T-cell (primary cell): ENCODE data around the gene ZNF239. TPM values are rescaled to one million over a fixed set of nuclear protein-coding genes. Genes with fewer than 3 reads are reported as not detected.
A peak's percentile ranks its signal among the peaks of the same experiment; 100 is the strongest.

Experiments
- ATAC-seq, 4 experiments: fragments of 200-7000 bp in 3 of 4; fragments of 150-1000 bp in 1 of 4; cut with Tn5 transposase; replicated peaks in 1 of 4; 1 replicate in 3 of 4; 2 replicates in 1 of 4; pipeline ENCODE4 v1.10.0; 2021; ENCODE audit warnings: moderate library complexity in 3 of 4, mild to moderate bottlenecking in 2 of 4, moderate number of reproducible peaks in 1 of 4
- CTCF ChIA-PET, 2 donors: fragments of 300-600 bp; sonication (Branson Sonifier 250); formaldehyde crosslinking; loops; one replicate each; lab custom pipeline; 2022; ENCODE audit warnings: antibody characterized with exemption in 2 of 2; lab: Charles Lee
- POLR2A ChIA-PET, 2 donors: fragments of 300-600 bp; sonication (Branson Sonifier 250); formaldehyde crosslinking; loops; one replicate each; lab custom pipeline; 2022; ENCODE audit warnings: antibody characterized with exemption in 2 of 2; lab: Charles Lee
- DNase-seq, 35 experiments: peaks; one replicate each; pipeline versions ENCODE4 v3.0.0 to v3.0.0-alpha.2; 2013 to 2023
- H3K27ac ChIP-seq: one replicate; pipeline ENCODE4 v1.5.1; 2013; ENCODE audit warnings: low read length
- H3K27me3 ChIP-seq, 2 experiments: replicated peaks in 1 of 2; 1 replicate in 1 of 2; 2 replicates in 1 of 2; pipeline versions ENCODE4 v1.6.1 to v1.7.0; 2013; ENCODE audit warnings: low read length in 1 of 2, mixed read lengths in 1 of 2; ENCODE audit not compliant: control insufficient read depth in 2 of 2, insufficient read depth in 2 of 2; ENCODE audit errors: extremely low read depth in 1 of 2
- H3K36me3 ChIP-seq, 2 donors: 1 replicate in 1 of 2; 2 replicates in 1 of 2; pipeline versions ENCODE4 v1.6.1 to v1.7.0; 2013; ENCODE audit warnings: low read length in 1 of 2; ENCODE audit not compliant: control insufficient read depth in 2 of 2, insufficient read depth in 1 of 2; ENCODE audit errors: extremely low read depth in 1 of 2
- H3K4me1 ChIP-seq, 2 experiments: 1 replicate in 1 of 2; 2 replicates in 1 of 2; pipeline versions ENCODE4 v1.6.1 to v1.7.0; 2013; ENCODE audit warnings: low read length in 2 of 2, mixed read lengths in 1 of 2; ENCODE audit not compliant: insufficient read depth in 2 of 2, control insufficient read depth in 1 of 2; ENCODE audit errors: extremely low read depth in 1 of 2
- H3K4me3 ChIP-seq, 2 donors: 1 replicate in 1 of 2; 2 replicates in 1 of 2; pipeline versions ENCODE4 v1.5.1 to v1.7.0; 2013; ENCODE audit warnings: mild to moderate bottlenecking in 2 of 2, low read length in 1 of 2, moderate library complexity in 1 of 2; ENCODE audit not compliant: control insufficient read depth in 1 of 2; ENCODE audit errors: extremely low read depth in 1 of 2
- H3K9me3 ChIP-seq: 2 replicates; pipeline ENCODE4 v1.7.0; 2013
- H3K27ac Mint-ChIP-seq, 2 donors: one replicate each; pipeline ENCODE4 v1.8.0; 2020 to 2021; ENCODE audit warnings: mild to moderate bottlenecking in 2 of 2, mixed read lengths in 2 of 2
- H3K27me3 Mint-ChIP-seq, 2 donors: one replicate each; pipeline ENCODE4 v1.8.0; 2021 to 2022; ENCODE audit warnings: mixed read lengths in 2 of 2
- H3K36me3 Mint-ChIP-seq: one replicate; pipeline ENCODE4 v1.8.0; 2021; ENCODE audit warnings: mixed read lengths
- H3K4me1 Mint-ChIP-seq, 3 donors: one replicate each; pipeline ENCODE4 v1.8.0; 2020 to 2022; ENCODE audit warnings: mixed read lengths in 3 of 3, mild to moderate bottlenecking in 1 of 3
- H3K4me3 Mint-ChIP-seq, 3 donors: one replicate each; pipeline ENCODE4 v1.8.0; 2020 to 2022; ENCODE audit warnings: mild to moderate bottlenecking in 3 of 3, mixed read lengths in 3 of 3, moderate library complexity in 3 of 3
- H3K9me3 Mint-ChIP-seq, 3 donors: one replicate each; pipeline ENCODE4 v1.8.0; 2020 to 2022; ENCODE audit warnings: mixed read lengths in 3 of 3
- WGBS: methylation state at CpG from one replicate; pipeline ENCODE4 v1.1.5; 2013; ENCODE audit warnings: missing lambda C conversion rate; ENCODE audit not compliant: insufficient coverage; 5-methylcytosine and 5-hydroxymethylcytosine counted together
- total RNA-seq, 35 experiments: library from RNA in 6 of 35; stranded (reverse) in 6 of 35; fragments of 120-200 nt in 1 of 35; gene quantifications; one replicate each; pipeline versions ENCODE4 v1.2.1 to v1.2.4 and lab custom pipeline; 2013 to 2026

The ZNF239 gene
- total RNA-seq, 5 donors from 2014 or later (not counting 1 experiment from before 2014, with no cell fraction given) = 1.6 to 6.4 (median 4.9) TPM

- no peak overlapping the region for H3K27ac Mint-ChIP-seq
- H3K36me3 ChIP-seq = no peaks in the 10 kb centered on the region
- no peak overlapping the region for H3K27ac ChIP-seq
- no peaks in the 10 kb centered on the region for H3K36me3 Mint-ChIP-seq
- H3K4me3 Mint-ChIP-seq = no peak overlapping the region
- DNase-seq = no peak
- no peaks in the 10 kb centered on the region for H3K9me3 Mint-ChIP-seq
- no peaks in the 10 kb centered on the region for H3K4me1 Mint-ChIP-seq
- no peak for ATAC-seq
- no peak overlapping the region for H3K4me3 ChIP-seq
- H3K9me3 ChIP-seq = no peaks in the 10 kb centered on the region
- ChIA-PET POLR2A (interaction anchor here in 1 of 2 donors (0.6 kb wide), 1 partner anchor 173 kb away, joined by 7 read pairs; no protein-coding TSS in a partner anchor), CTCF (no interaction called here)
- peaks cover 2 to 4% of the 10 kb centered on the region in 2 donors for H3K27me3 Mint-ChIP-seq
- no peaks in the 10 kb centered on the region for H3K27me3 ChIP-seq
- H3K4me1 ChIP-seq = no peaks in the 10 kb centered on the region
- WGBS = 84% methylated on average over 6 of the region's 9 CpGs
These were observed 11.7 kb upstream of the ZNF239 start for GRCh38 chr10:43585981-43586729.

DNA sequence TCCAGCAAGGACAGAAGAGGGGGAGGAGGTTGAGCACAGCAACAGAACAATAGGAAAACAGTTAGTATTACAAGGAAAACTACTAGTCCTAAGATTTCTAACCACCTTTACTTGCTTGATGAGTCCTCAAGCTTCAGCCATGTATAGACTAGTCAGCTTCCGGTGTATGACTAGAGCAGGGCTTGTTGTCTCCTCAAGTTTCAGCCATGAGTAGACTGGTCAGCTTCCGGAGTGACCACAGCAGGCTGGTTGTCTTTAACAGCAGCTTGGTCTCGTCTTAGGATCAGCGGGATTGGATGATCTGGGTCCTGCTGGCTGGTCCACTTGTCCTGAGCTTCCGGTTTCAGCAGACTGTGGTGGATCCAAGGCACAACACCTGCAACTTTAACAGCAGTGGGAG is 10.6 kb upstream of the ZNF239 start:
- Mint-ChIP-seq H3K27ac (no peak overlapping the region), H3K27me3 (peaks cover 0 to 2% of the 10 kb centered on the region in 2 donors), H3K36me3 (no peaks in the 10 kb centered on the region), H3K9me3 (no peaks in the 10 kb centered on the region), H3K4me1 (no peaks in the 10 kb centered on the region), H3K4me3 (no peak overlapping the region)
- H3K4me3 ChIP-seq = no peak overlapping the region
- H3K4me1 ChIP-seq = no peaks in the 10 kb centered on the region
- no peak overlapping the region for H3K27ac ChIP-seq
- ChIA-PET CTCF (no interaction called here), POLR2A (no interaction called here)
- DNase-seq (no peak), ATAC-seq (no peak)
- no peaks in the 10 kb centered on the region for H3K9me3 ChIP-seq
- H3K27me3 ChIP-seq = no peaks in the 10 kb centered on the region
- WGBS = 99% methylated on average over 5 of the region's 5 CpGs
- no peaks in the 10 kb centered on the region for H3K36me3 ChIP-seq

- CTCF ChIA-PET = no interaction called here
- Mint-ChIP-seq H3K36me3 (no peaks in the 10 kb centered on the region), H3K4me1 (no peaks in the 10 kb centered on the region), H3K9me3 (no peaks in the 10 kb centered on the region), H3K27me3 (peaks cover 0 to 2% of the 10 kb centered on the region in 2 donors), H3K4me3 (no peak overlapping the region), H3K27ac (no peak overlapping the region)
- Histone ChIP-seq H3K9me3 (no peaks in the 10 kb centered on the region), H3K27me3 (no peaks in the 10 kb centered on the region), H3K4me3 (no peak overlapping the region), H3K36me3 (no peaks in the 10 kb centered on the region), H3K4me1 (no peaks in the 10 kb centered on the region), H3K27ac (no peak overlapping the region)
- 83% methylated on average over 2 of the region's 4 CpGs for WGBS
- DNase-seq (no peak), ATAC-seq (no peak)
- POLR2A ChIA-PET = no interaction called here
These were observed 9.6 kb upstream of the ZNF239 start for GRCh38 chr10:43584051-43584450.

DNA sequence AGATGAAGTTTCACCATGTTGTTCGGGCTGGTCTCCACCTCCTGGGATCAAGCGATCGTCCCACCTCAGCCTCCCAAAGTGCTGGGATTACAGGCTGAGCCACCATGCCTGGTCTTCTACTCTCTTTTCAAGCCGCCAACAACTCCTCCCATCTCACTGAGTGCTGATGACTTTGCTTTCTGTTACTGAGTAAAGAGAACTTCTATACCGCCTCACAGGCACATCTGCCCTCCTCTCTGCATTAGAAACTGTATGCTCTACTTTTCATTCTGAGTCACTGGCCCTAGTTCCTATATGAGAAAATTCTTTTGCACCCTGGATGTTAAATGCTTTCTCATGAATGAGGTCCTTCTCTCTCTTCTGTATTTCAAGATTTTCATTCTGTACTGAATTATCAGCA is 2.2 kb upstream of the ZNF239 start:
- H3K36me3 Mint-ChIP-seq = no peaks in the 10 kb centered on the region
- DNase-seq = peak in 1 of 35 experiments; percentile 0
- H3K9me3 ChIP-seq = no peaks in the 10 kb centered on the region
- H3K36me3 ChIP-seq = no peaks in the 10 kb centered on the region
- peaks cover 14 to 31% of the 10 kb centered on the region in 2 experiments for H3K4me1 ChIP-seq
- H3K9me3 Mint-ChIP-seq = peaks cover 0 to 3% (median 2%) of the 10 kb centered on the region in 3 donors
- no peaks in the 10 kb centered on the region for H3K27me3 ChIP-seq
- no peak overlapping the region for H3K4me3 ChIP-seq
- H3K4me3 Mint-ChIP-seq = peak overlapping the region; percentile 54 to 88 (median 81)
- no peaks in the 10 kb centered on the region for H3K27me3 Mint-ChIP-seq
- ATAC-seq = no peak
- peaks cover 44 to 46% (median 45%) of the 10 kb centered on the region in 3 donors for H3K4me1 Mint-ChIP-seq
- peak overlapping the region; percentile 75 for H3K27ac ChIP-seq
- H3K27ac Mint-ChIP-seq = peak overlapping the region; percentile 84 to 92
- no CpG with 5 or more reads among the region's 5 CpGs for WGBS
- ChIA-PET CTCF (no interaction called here), POLR2A (no interaction called here)

GRCh38 chr10:43576062-43576461 is 1.6 kb upstream of the ZNF239 start:
- CTCF ChIA-PET = interaction anchor here in 1 of 2 donors (1.5 kb wide), 1 partner anchor 19 kb away, joined by 4 read pairs; no protein-coding TSS in a partner anchor
- Mint-ChIP-seq H3K27me3 (no peaks in the 10 kb centered on the region), H3K36me3 (no peaks in the 10 kb centered on the region), H3K27ac (peak overlapping the region; percentile 92), H3K4me1 (peaks cover 49 to 51% (median 50%) of the 10 kb centered on the region in 3 donors), H3K4me3 (peak overlapping the region; percentile 81 to 88 (median 86)), H3K9me3 (peaks cover 0 to 3% (median 2%) of the 10 kb centered on the region in 3 donors)
- Histone ChIP-seq H3K36me3 (peaks cover 0 to 1% of the 10 kb centered on the region in 2 donors), H3K4me3 (no peak overlapping the region), H3K27me3 (no peaks in the 10 kb centered on the region), H3K9me3 (no peaks in the 10 kb centered on the region), H3K4me1 (peaks cover 17 to 31% of the 10 kb centered on the region in 2 experiments), H3K27ac (peak overlapping the region; percentile 75)
- DNase-seq (peak in 1 of 35 experiments; percentile 46), ATAC-seq (no peak)
- 20% methylated on average over 1 of the region's 5 CpGs for WGBS
- POLR2A ChIA-PET = no interaction called here

DNA sequence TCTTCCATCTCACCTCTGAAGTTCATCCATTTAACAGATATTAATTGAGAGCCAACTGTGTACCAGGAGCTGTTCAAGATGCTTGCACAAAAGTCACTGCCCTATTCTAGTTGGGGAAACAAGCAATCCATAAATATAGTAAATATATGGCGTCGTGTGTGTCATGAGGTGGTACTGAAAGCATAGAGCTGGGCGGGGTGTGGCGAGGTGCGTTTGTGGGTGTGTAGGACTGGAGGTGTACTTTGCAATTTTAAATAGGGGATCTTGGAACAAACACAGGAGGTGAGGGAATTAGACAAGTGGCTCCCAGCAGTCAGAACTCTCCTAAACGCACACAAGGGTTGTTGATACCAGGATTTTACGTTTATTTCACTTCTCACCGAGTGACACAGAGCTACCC is 490 bp upstream of the ZNF239 start:
- Histone ChIP-seq H3K36me3 (peaks cover 0 to 3% of the 10 kb centered on the region in 2 donors), H3K27ac (peak overlapping the region; percentile 75), H3K4me3 (peak overlapping the region; percentile 61 to 67), H3K27me3 (no peaks in the 10 kb centered on the region), H3K9me3 (no peaks in the 10 kb centered on the region), H3K4me1 (peaks cover 17 to 31% of the 10 kb centered on the region in 2 experiments)
- H3K9me3 Mint-ChIP-seq = peaks cover 0 to 3% (median 2%) of the 10 kb centered on the region in 3 donors
- H3K36me3 Mint-ChIP-seq = peaks cover 5% of the 10 kb centered on the region
- peak overlapping the region; percentile 91 to 92 for H3K27ac Mint-ChIP-seq
- no peaks in the 10 kb centered on the region for H3K27me3 Mint-ChIP-seq
- POLR2A ChIA-PET = interaction anchor here in 1 of 2 donors (0.6 kb wide), 1 partner anchor 634 kb away, joined by 4 read pairs; no protein-coding TSS in a partner anchor
- H3K4me3 Mint-ChIP-seq = peak overlapping the region; percentile 81 to 88 (median 86)
- peaks cover 55 to 60% (median 57%) of the 10 kb centered on the region in 3 donors for H3K4me1 Mint-ChIP-seq
- DNase-seq = no peak
- no peak for ATAC-seq
- CTCF ChIA-PET = interaction anchor here in 1 of 2 donors (1.5 kb wide), 1 partner anchor 20 kb away, joined by 4 read pairs; no protein-coding TSS in a partner anchor
- 71% methylated on average over 2 of the region's 8 CpGs for WGBS
